Central memory CD4-positive, alpha-beta T cell (primary cell): ENCODE results near the gene CAND2.
A peak's percentile ranks its signal among the peaks of the same experiment; 100 is the strongest.

Source experiments
- DNase-seq: peaks from one replicate; pipeline ENCODE4 v3.0.0; 2022
- total RNA-seq, 3 experiments: gene quantifications; one replicate each; lab custom pipeline; 2026; lab: John Stamatoyannopoulos, UW

CAND2 gene
- total RNA-seq, result 2.1 to 3.2 (median 2.2) reads per million in 3 experiments

GRCh38 chr3:12796171-12797123 lies at the start of gene CAND2:
Gene CAND2, plus strand, starts transcription at chr3:12796680. Its CDS starts 41 bp downstream, at chr3:12796721.
- DNase-seq, result peak; percentile 33

- no peak for DNase-seq
Measured at GRCh38 chr3:12748477-12748876, 48.0 kb upstream of the CAND2 start.

GRCh38 chr3:12750223-12750622 lies 46.3 kb upstream of the CAND2 start:
- no peak for DNase-seq

- DNase-seq, result no peak
Measured at GRCh38 chr3:12750658-12751071, 45.8 kb upstream of the CAND2 start.

GRCh38 chr3:12751571-12751970 lies 44.9 kb upstream of the CAND2 start:
- DNase-seq, result no peak

- DNase-seq, result no peak
Measured at GRCh38 chr3:12752102-12752501, 44.4 kb upstream of the CAND2 start.

- no peak for DNase-seq
Measured at GRCh38 chr3:12752809-12753208, 43.7 kb upstream of the CAND2 start.

GRCh38 chr3:12753275-12754028 lies 43.0 kb upstream of the CAND2 start:
- DNase-seq, result no peak

GRCh38 chr3:12754313-12754712 lies 42.2 kb upstream of the CAND2 start:
- no peak for DNase-seq

GRCh38 chr3:12755754-12756153 lies 40.7 kb upstream of the CAND2 start:
- no peak for DNase-seq

- no peak for DNase-seq
Measured at GRCh38 chr3:12756175-12756574, 40.3 kb upstream of the CAND2 start.

- no peak for DNase-seq
Measured at GRCh38 chr3:12756635-12757034, 39.8 kb upstream of the CAND2 start.

GRCh38 chr3:12758025-12758781 lies 38.3 kb upstream of the CAND2 start:
- no peak for DNase-seq

GRCh38 chr3:12759097-12759679 lies 37.3 kb upstream of the CAND2 start, which contains the start of gene TMEM40:
Gene TMEM40, minus strand, starts transcription at chr3:12759259. Its CDS starts 9,427 bp downstream, at chr3:12749832.
- no peak for DNase-seq

GRCh38 chr3:12759693-12760565 lies 36.6 kb upstream of the CAND2 start:
- no peak for DNase-seq

- no peak for DNase-seq
Measured at GRCh38 chr3:12764171-12764776, 32.2 kb upstream of the CAND2 start.

GRCh38 chr3:12766541-12766940 lies 29.9 kb upstream of the CAND2 start:
- DNase-seq, result no peak

- DNase-seq, result no peak
Measured at GRCh38 chr3:12768579-12769527, 27.6 kb upstream of the CAND2 start.

GRCh38 chr3:12769761-12770160 lies 26.7 kb upstream of the CAND2 start:
- DNase-seq, result no peak

GRCh38 chr3:12771236-12771635 lies 25.2 kb upstream of the CAND2 start:
- DNase-seq, result no peak
